Heart right ventricle (tissue), 16 donors: Measurements from ENCODE around the gene CASQ1. TPM values are rescaled to one million over a fixed set of nuclear protein-coding genes. Genes with fewer than 3 reads are reported as not detected.

Source experiments
- ATAC-seq, 8 donors: fragments of 200-7000 bp; cut with Tn5 transposase; one replicate each; pipeline ENCODE4 v1.9.1; 2020; ENCODE audit warnings: mild to moderate bottlenecking in 8 of 8, moderate library complexity in 8 of 8, moderate number of reproducible peaks in 1 of 8
- DNase-seq, 2 donors: peaks; one replicate each; pipeline ENCODE4 v3.0.0-alpha.2; 2020
- H3K27ac ChIP-seq, 10 donors: fragments of 200-600 bp; sonication (generic) in 2 of 10; one replicate each; pipeline versions ENCODE4 v1.5.0 to v1.8.0; 2020 to 2022; ENCODE audit warnings: mild to moderate bottlenecking in 3 of 10
- H3K27me3 ChIP-seq, 7 donors: fragments of 200-600 bp; one replicate each; pipeline ENCODE4 v1.8.0; 2021 to 2022; ENCODE audit warnings: mild to moderate bottlenecking in 2 of 7
- H3K36me3 ChIP-seq, 9 donors: fragments of 200-600 bp; sonication (generic) in 1 of 9; one replicate each; pipeline versions ENCODE4 v1.5.0 to v1.8.0; 2020 to 2022; ENCODE audit warnings: mild to moderate bottlenecking in 2 of 9
- H3K4me1 ChIP-seq, 9 donors: fragments of 200-600 bp; sonication (generic) in 1 of 9; one replicate each; pipeline versions ENCODE4 v1.5.0 to v1.8.0; 2020 to 2022; ENCODE audit warnings: mild to moderate bottlenecking in 4 of 9
- H3K4me3 ChIP-seq, 10 donors: fragments of 200-600 bp; sonication (generic) in 2 of 10; one replicate each; pipeline versions ENCODE4 v1.5.0 to v1.8.0; 2020 to 2022; ENCODE audit warnings: mild to moderate bottlenecking in 7 of 10, moderate library complexity in 2 of 10
- H3K9me3 ChIP-seq, 11 donors: fragments of 200-600 bp in 10 of 11; sonication (generic) in 2 of 11; one replicate each; pipeline versions ENCODE4 v1.5.0 to v1.8.0; 2013 to 2022; ENCODE audit warnings: mild to moderate bottlenecking in 2 of 11, control low read depth in 1 of 11, moderate library complexity in 1 of 11
- CTCF ChIP-seq, 9 donors: fragments of 200-600 bp; sonication (generic) in 2 of 9; IDR thresholded peaks; one replicate each; pipeline versions ENCODE4 v1.5.0 to v1.8.0; 2021 to 2022; ENCODE audit warnings: antibody characterized with exemption in 9 of 9, mild to moderate bottlenecking in 5 of 9, moderate library complexity in 1 of 9
- WGBS, 2 donors: extraction: QIAGEN DNeasy Blood & Tissue Kit; methylation state at CpG; one replicate each; pipeline ENCODE4 v1.1.7; 2013; ENCODE audit warnings: inconsistent platforms in 1 of 2; 5-methylcytosine and 5-hydroxymethylcytosine counted together
- intact Hi-C, 10 donors: fragments of 100-400 bp; cut with DNase I; formaldehyde crosslinking; loops; one replicate each; pipeline versions ENCODE4 v1.11.1 to v1.14.2; 2022
- long read RNA-seq, 3 donors: library from polyadenylated mRNA; unstranded; transcript quantifications; one replicate each; pipeline ENCODE4 v2.0.0, GENCODE V29; 2020 to 2021
- polyA plus RNA-seq, 2 donors: library from polyadenylated mRNA; stranded (reverse); fragments of 200-250 nt; gene quantifications; one replicate each; pipeline ENCODE4 v1.2.3, GENCODE V29; 2013
- total RNA-seq, 10 donors: library from RNA; stranded (reverse); fragmentation: NEBNext Ultra II Directional in 3 of 10; extraction: Animal tissue kit (Norgen Biotek cat#: 25700) in 3 of 10; gene quantifications; one replicate each; pipeline versions ENCODE4 v1.2.1 to v1.2.4, GENCODE V29; 2021 to 2023
- donor health status: Arrhythmogenic right ventricular cardiomyopathy.
- donor health status: ischemic (EF 13 %, LVEDD 7.1; RV severe dilation, severe dysfunction).
- donor health status: healthy with polysubstance abuse.
- donor health status: DM: no; HTN: yes; CAD: no.
- donor health status: DM: no; HTN: no; CAD: no.
- donor health status: ischemic (EF 25% LVEDD 6.9; RV normal size, moderate dysfunction).
- donor health status: ischemic (EF 25% LVEDD 5.7; RV mildly dilated, moderate dysfunction).
- donor health status: healthy.
- donor health status: DM: yes; HTN: yes; CAD: no.
- donor health status: Ischemic cardiomyopathy.
- donor health status: ischemic (EF 35%, LVEDD 5.7; RV mildly dilated, moderate dysfunction).
- donor health status: nonischemic (EF 11% LVEDD 7.7; RV severe dilation, severe dysfunction).
- donor health status: DM: yes; HTN: yes; CAD: no.
- donor health status: PGD.
- donor health status: ischemic (EF 29% LVEDD 5.4; RV normal size, mild dysfunction).
- donor health status: nonischemic (EF 23%, LVEDD 6.1; RV moderate dilation, normal function).

The CASQ1 gene
- total RNA-seq = 10 to 100 TPM; 17.5 to 68.9 (median 45.4) TPM
- polyA plus RNA-seq = 10 to 100 TPM; 27.4 to 39.3 TPM
- long read RNA-seq, donor 1, transcript CASQ1-201 (11 exons, 1,897 nt) = major isoform, 24 of 25 reads
- long read RNA-seq, donor 1, partial matches to known transcripts = 1 of 25 reads
- long read RNA-seq, donor 1, other reads (novel, unspliced or antisense) = 0 of 25 reads
- long read RNA-seq, donor 2, transcript CASQ1-201 (11 exons, 1,897 nt) = major isoform, 26 of 26 reads
- long read RNA-seq, donor 2, partial matches to known transcripts = 0 of 26 reads
- long read RNA-seq, donor 2, other reads (novel, unspliced or antisense) = 0 of 26 reads
- long read RNA-seq, donor 3, transcript CASQ1-201 (11 exons, 1,897 nt) = major isoform, 37 of 37 reads
- long read RNA-seq, donor 3, partial matches to known transcripts = 0 of 37 reads
- long read RNA-seq, donor 3, other reads (novel, unspliced or antisense) = 0 of 37 reads

- H3K4me3 ChIP-seq = peak within 1 kb of the TSS in 1 of 10 donors; percentile 26
- H3K27me3 ChIP-seq = no peaks in the 10 kb centered on the region
- intact Hi-C loops = loop anchor here in 9 of 10 donors (2.0 to 10.0 kb wide), 10 partner anchors 55 to 185 kb away; partner anchors contain the start of genes ATP1A2 (in 1 of the 9) and IGSF8 (in 1 of the 9)
- ATAC-seq (peak; percentile 31 to 68 (median 47)), DNase-seq (peak; percentile 56 to 62)
- WGBS, 2 donors = 21 to 32% methylated on average over 12 to 15 of the region's 15 CpGs
- no peaks in the 10 kb centered on the region for H3K9me3 ChIP-seq
- H3K36me3 ChIP-seq = no peaks in the 10 kb centered on the region
- H3K27ac ChIP-seq = peak within 1 kb of the TSS in 9 of 10 donors; percentile 3 to 83 (median 66)
- no peak for TF ChIP-seq CTCF (IDR thresholded peaks at IDR 0.05)
- H3K4me1 ChIP-seq = peaks cover 9 to 50% (median 18%) of the 10 kb centered on the region in 9 donors
These were observed at the start of gene CASQ1 for GRCh38 chr1:160189649-160190625. Gene CASQ1, plus strand, starts transcription at chr1:160190575. Its CDS starts 177 bp downstream, at chr1:160190752.

GRCh38 chr1:160143695-160144094 is 46.7 kb upstream of the CASQ1 start:
- intact Hi-C loops = no loop called here
- WGBS, 2 donors = 43 to 48% methylated on average over 1 of the region's 1 CpG
- peaks cover 0 to 43% (median 2%) of the 10 kb centered on the region in 9 donors for H3K36me3 ChIP-seq
- no peak for DNase-seq
- H3K9me3 ChIP-seq = no peaks in the 10 kb centered on the region
- peaks cover 0 to 8% (median 0%) of the 10 kb centered on the region in 9 donors for H3K4me1 ChIP-seq
- no peak for ATAC-seq
- H3K27me3 ChIP-seq = no peaks in the 10 kb centered on the region
- no peak for TF ChIP-seq CTCF (IDR thresholded peaks at IDR 0.05)
- no peak overlapping the region for H3K4me3 ChIP-seq
- H3K27ac ChIP-seq = no peak overlapping the region

GRCh38 chr1:160144921-160145320 is 45.5 kb upstream of the CASQ1 start:
- Histone ChIP-seq H3K9me3 (no peaks in the 10 kb centered on the region), H3K4me1 (peaks cover 0 to 18% (median 0%) of the 10 kb centered on the region in 9 donors), H3K4me3 (no peak overlapping the region), H3K27me3 (no peaks in the 10 kb centered on the region), H3K27ac (no peak overlapping the region), H3K36me3 (peaks cover 0 to 30% (median 0%) of the 10 kb centered on the region in 9 donors)
- no peak for TF ChIP-seq CTCF (IDR thresholded peaks at IDR 0.05)
- no peak for DNase-seq
- intact Hi-C loops = no loop called here
- 65 to 69% methylated on average over 4 of the region's 4 CpGs for WGBS, 2 donors
- ATAC-seq = peak in 1 of 8 donors; percentile 8

DNA sequence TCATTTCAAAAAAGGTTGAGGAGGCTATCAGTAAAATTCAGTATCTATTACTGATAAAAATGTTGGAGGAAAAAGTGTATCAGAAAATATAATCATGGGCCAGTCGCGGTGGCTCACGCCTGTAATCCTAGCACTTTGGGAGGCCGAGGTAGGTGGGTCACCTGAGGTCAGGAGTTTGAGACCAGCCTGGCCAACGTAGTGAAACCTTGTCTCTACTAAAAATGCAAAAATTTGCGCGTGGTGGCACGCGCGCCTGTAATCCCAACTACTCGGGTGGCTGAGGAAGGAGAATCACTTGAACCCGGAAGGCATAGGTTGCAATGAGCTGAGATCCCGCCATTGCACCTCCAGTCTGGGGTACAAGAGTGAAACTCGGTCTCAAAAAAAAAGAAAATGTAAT is 44.3 kb upstream of the CASQ1 start:
- H3K36me3 ChIP-seq = peaks cover 0 to 19% (median 0%) of the 10 kb centered on the region in 9 donors
- DNase-seq (no peak), ATAC-seq (no peak)
- WGBS, 2 donors = 94% methylated on average over 14 of the region's 14 CpGs
- TF ChIP-seq CTCF (IDR thresholded peaks at IDR 0.05) = no peak
- peaks cover 0 to 20% (median 0%) of the 10 kb centered on the region in 9 donors for H3K4me1 ChIP-seq
- H3K4me3 ChIP-seq = no peak overlapping the region
- no peaks in the 10 kb centered on the region for H3K27me3 ChIP-seq
- no peaks in the 10 kb centered on the region for H3K9me3 ChIP-seq
- intact Hi-C loops = no loop called here
- no peak overlapping the region for H3K27ac ChIP-seq
